Measurements from ENCODE around the gene ELAVL1. TPM values are rescaled to one million over a fixed set of nuclear protein-coding genes. Genes with fewer than 3 reads are reported as not detected.
A peak's percentile ranks its signal among the peaks of the same experiment; 100 is the strongest.

Gene ELAVL1
- total RNA-seq, result 10 to 100 TPM; 25.7 to 44.6 (median 34.5) TPM

GRCh38 chr19:8005534-8006256 is at the start of gene ELAVL1:
Gene ELAVL1, minus strand, starts transcription at chr19:8005641. Its CDS starts 13,826 bp downstream, at chr19:7991815.
- peak within 1 kb of the TSS; percentile 87 to 95 (median 91) for H3K27ac ChIP-seq
- intact Hi-C loops (cut with DNase I), result no loop called here
- peak; percentile 33 for DNase-seq
- H3K4me1 ChIP-seq, result peaks cover 27 to 51% (median 39%) of the 10 kb centered on the region in 3 donors
- WGBS, 2 donors, result 0 to 1% methylated on average over 6 to 20 of the region's 98 CpGs
- H3K4me3 ChIP-seq, result peak within 1 kb of the TSS; percentile 72 to 94 (median 87)
- H3K36me3 ChIP-seq, result peaks cover 0 to 9% (median 0%) of the 10 kb centered on the region in 3 donors
- no peaks in the 10 kb centered on the region for H3K9me3 ChIP-seq
- H3K27me3 ChIP-seq, result no peaks in the 10 kb centered on the region
- TF ChIP-seq CTCF (IDR thresholded peaks at IDR 0.05) (peak in 1 of 6 experiments; percentile 31), POLR2A (IDR thresholded peaks at IDR 0.05) (peak in 2 of 4 donors; percentile 28 to 48)

GRCh38 chr19:8054169-8054568 is 48.7 kb upstream of the ELAVL1 start:
- intact Hi-C loops (cut with DNase I), result no loop called here
- Histone ChIP-seq H3K27ac (no peak overlapping the region), H3K4me3 (no peak overlapping the region), H3K4me1 (peaks cover 8 to 11% (median 11%) of the 10 kb centered on the region in 3 donors), H3K27me3 (peaks cover 0 to 11% (median 0%) of the 10 kb centered on the region in 4 donors), H3K36me3 (no peaks in the 10 kb centered on the region), H3K9me3 (no peaks in the 10 kb centered on the region)
- 59% methylated on average over 2 to 7 of the region's 9 CpGs for whole genome bisulfite sequencing, 2 donors
- TF ChIP-seq POLR2A (IDR thresholded peaks at IDR 0.05), result no peak
- no peak for TF ChIP-seq CTCF (IDR thresholded peaks at IDR 0.05)
- DNase-seq, result no peak

GRCh38 chr19:8052464-8052859 is 47.0 kb upstream of the ELAVL1 start, which contains the start of gene CCL25:
Gene CCL25, plus strand, starts transcription at chr19:8052760. Its CDS starts 290 bp downstream, at chr19:8053050.
- no peak within 1 kb of the TSS for H3K4me3 ChIP-seq
- H3K27me3 ChIP-seq, result peaks cover 0 to 18% (median 0%) of the 10 kb centered on the region in 4 donors
- intact Hi-C loops (cut with DNase I), result no loop called here
- WGBS, 2 donors, result 63 to 74% methylated on average over 5 to 7 of the region's 7 CpGs
- no peak for DNase-seq
- no peaks in the 10 kb centered on the region for H3K36me3 ChIP-seq
- H3K4me1 ChIP-seq, result peaks cover 8 to 11% (median 11%) of the 10 kb centered on the region in 3 donors
- no peaks in the 10 kb centered on the region for H3K9me3 ChIP-seq
- TF ChIP-seq CTCF (IDR thresholded peaks at IDR 0.05) (no peak), POLR2A (IDR thresholded peaks at IDR 0.05) (no peak)
- no peak within 1 kb of the TSS for H3K27ac ChIP-seq

- TF ChIP-seq POLR2A (IDR thresholded peaks at IDR 0.05) (no peak), CTCF (IDR thresholded peaks at IDR 0.05) (no peak)
- Histone ChIP-seq H3K36me3 (no peaks in the 10 kb centered on the region), H3K4me1 (peaks cover 8 to 11% (median 11%) of the 10 kb centered on the region in 3 donors), H3K9me3 (no peaks in the 10 kb centered on the region), H3K27ac (no peak overlapping the region), H3K4me3 (peak overlapping the region in 3 of 4 donors; percentile 9 to 51 (median 10)), H3K27me3 (peaks cover 0 to 27% (median 0%) of the 10 kb centered on the region in 4 donors)
- peak; percentile 24 for DNase-seq
- WGBS, 2 donors, result 26 to 31% methylated on average over 14 to 17 of the region's 49 CpGs
- intact Hi-C loops (cut with DNase I), result no loop called here
Measured at GRCh38 chr19:8050274-8051096, 45.0 kb upstream of the ELAVL1 start.
